Gastroesophageal sphincter (tissue), 3 donors: Measurements from ENCODE around the gene TTYH3.

Source experiments
- CTCF ChIP-seq, 4 experiments: fragments of 200-600 bp in 2 of 4; fragments of 450-650 bp in 2 of 4; sonication (generic) in 1 of 4; IDR thresholded peaks; one replicate each; pipeline ENCODE4 v1.5.1; 2017 to 2019; ENCODE audit warnings: antibody characterized with exemption in 4 of 4, mild to moderate bottlenecking in 2 of 4, moderate library complexity in 2 of 4
- EP300 ChIP-seq: sonication (generic); formaldehyde crosslinking; IDR thresholded peaks from one replicate; pipeline ENCODE4 v1.6.1; 2017; ENCODE audit warnings: antibody characterized with exemption, mild to moderate bottlenecking
- POLR2A ChIP-seq, 2 donors: fragments of 450-650 bp; IDR thresholded peaks; one replicate each; pipeline ENCODE4 v1.6.1; 2017; ENCODE audit warnings: antibody characterized with exemption in 2 of 2, mild to moderate bottlenecking in 2 of 2, moderate library complexity in 1 of 2

DNA sequence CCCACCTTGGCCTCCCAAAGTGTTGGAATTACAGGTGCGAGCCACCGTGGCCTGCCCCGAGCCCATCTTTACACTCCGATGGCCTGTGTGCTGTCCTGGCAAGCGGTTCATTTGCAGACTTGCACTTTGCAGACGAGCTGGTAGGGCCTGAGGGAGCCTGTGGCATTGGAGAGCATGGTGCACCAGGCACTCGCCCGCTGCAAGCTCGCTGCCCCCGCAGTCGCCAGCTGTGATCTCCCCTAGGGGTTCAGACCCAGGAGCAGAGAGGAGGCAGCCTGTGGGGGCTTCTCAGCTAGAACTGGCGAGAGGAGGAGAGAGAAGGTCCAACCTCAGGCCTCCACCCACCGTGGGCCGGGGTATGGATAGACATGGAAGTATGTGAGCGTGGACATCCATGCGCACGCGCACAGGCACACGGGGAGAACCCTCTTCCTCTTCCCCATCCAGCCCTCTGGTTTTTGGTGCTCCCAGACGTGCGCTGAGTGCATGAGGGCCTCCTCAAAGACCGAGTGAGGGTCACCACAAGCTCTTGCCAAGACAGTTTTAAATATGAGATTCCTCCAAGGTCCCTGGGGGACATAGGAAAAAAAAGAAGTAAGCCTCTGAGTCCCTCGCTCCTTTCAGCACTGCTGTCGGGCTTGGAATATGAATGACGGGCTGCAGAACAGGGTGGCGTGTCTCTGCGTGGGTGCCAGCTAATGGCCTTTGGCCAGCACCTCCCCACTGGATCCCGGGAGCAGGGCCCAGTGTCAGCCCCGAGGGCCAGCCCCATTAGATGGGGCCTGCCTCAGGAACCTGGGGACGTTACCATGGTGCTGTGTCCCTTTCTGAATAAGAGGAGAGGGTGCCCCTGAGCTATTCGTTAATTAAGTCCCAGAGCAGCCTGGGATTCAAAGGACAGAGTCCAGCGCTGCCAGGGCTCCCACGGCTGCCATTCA lies 15.1 kb upstream of the TTYH3 start:
- TF ChIP-seq CTCF (IDR thresholded peaks at IDR 0.05) (no peak), POLR2A (IDR thresholded peaks at IDR 0.05) (no peak), EP300 (no peak)
